ENCODE results near the gene DEGS1.

DNA sequence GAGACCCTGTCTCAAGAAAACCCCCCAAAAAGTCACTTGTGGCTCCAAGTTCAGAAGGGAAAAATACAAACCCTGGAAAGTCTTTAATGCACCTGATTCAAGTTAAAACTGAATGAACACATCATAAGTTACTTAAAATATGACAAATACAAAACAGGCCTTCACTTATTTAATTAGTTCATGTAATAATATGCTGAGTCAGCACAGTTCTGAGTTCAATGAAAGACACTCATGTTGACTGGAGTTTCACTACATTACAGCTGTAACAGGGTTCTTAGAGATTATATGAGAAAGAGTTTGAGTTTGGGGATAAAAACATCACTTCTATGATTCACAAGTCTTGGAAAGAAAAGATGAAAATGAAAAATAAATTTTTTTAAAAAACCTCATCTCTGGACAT, 51.0 kb downstream of the DEGS1 start:
- TF ChIP-seq EP300 (IDR thresholded peaks at IDR 0.05; ENCODE audit: low read depth) (no peak), POLR2A (IDR thresholded peaks at IDR 0.05) (no peak), POLR2AphosphoS5 (IDR thresholded peaks at IDR 0.05) (no peak)
- TF ChIP-seq, protein P1, sequence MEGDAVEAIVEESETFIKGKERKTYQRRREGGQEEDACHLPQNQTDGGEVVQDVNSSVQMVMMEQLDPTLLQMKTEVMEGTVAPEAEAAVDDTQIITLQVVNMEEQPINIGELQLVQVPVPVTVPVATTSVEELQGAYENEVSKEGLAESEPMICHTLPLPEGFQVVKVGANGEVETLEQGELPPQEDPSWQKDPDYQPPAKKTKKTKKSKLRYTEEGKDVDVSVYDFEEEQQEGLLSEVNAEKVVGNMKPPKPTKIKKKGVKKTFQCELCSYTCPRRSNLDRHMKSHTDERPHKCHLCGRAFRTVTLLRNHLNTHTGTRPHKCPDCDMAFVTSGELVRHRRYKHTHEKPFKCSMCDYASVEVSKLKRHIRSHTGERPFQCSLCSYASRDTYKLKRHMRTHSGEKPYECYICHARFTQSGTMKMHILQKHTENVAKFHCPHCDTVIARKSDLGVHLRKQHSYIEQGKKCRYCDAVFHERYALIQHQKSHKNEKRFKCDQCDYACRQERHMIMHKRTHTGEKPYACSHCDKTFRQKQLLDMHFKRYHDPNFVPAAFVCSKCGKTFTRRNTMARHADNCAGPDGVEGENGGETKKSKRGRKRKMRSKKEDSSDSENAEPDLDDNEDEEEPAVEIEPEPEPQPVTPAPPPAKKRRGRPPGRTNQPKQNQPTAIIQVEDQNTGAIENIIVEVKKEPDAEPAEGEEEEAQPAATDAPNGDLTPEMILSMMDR (IDR thresholded peaks at IDR 0.05): no peak
